Mucosa of gallbladder (tissue), 1 donor: ENCODE measurements around the gene KCNMA1. TPM values are rescaled to one million over a fixed set of nuclear protein-coding genes. Genes with fewer than 3 reads are reported as not detected.

Experiments used
- DNase-seq: peaks from one replicate; pipeline ENCODE4 v3.0.0-alpha.2; 2020; ENCODE audit warnings: low spot score
- total RNA-seq: library from RNA; stranded (reverse); gene quantifications from one replicate; pipeline ENCODE4 v1.2.1, GENCODE V29; 2021
- donor health status: DM: no; HTN: no; CAD: no.

Gene KCNMA1
- total RNA-seq, 1 donor from 2014 or later = 101 TPM

DNA sequence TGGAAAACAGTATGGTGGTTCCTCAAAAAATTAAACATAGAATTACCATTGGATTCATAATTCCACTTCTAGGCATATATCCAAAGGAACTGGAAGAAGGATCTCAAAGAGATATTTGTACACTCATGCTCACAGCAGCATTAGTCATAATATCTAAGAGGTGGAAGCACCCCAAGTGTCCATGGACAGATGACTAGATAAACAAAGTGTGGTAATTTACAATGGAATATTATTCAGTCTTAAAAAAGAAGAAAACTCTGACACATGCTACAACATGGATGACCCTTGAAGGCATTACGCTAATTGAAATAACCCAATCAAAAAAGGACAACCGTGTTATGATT, 594.2 kb downstream of the KCNMA1 start:
- no peak for DNase-seq

- no peak for DNase-seq
Observed at GRCh38 chr10:77042706-77043419, 594.7 kb downstream of the KCNMA1 start.

GRCh38 chr10:77041636-77042258, 595.9 kb downstream of the KCNMA1 start:
- DNase-seq = no peak

GRCh38 chr10:77038407-77038806, 599.2 kb downstream of the KCNMA1 start:
- DNase-seq = no peak

- DNase-seq = no peak
Observed at GRCh38 chr10:77037735-77038403, 599.7 kb downstream of the KCNMA1 start.

- no peak for DNase-seq
Observed at GRCh38 chr10:77036993-77037734, 600.4 kb downstream of the KCNMA1 start.

GRCh38 chr10:77036276-77036675, 601.3 kb downstream of the KCNMA1 start:
- no peak for DNase-seq

GRCh38 chr10:77034795-77035194, 602.8 kb downstream of the KCNMA1 start:
- no peak for DNase-seq

DNA sequence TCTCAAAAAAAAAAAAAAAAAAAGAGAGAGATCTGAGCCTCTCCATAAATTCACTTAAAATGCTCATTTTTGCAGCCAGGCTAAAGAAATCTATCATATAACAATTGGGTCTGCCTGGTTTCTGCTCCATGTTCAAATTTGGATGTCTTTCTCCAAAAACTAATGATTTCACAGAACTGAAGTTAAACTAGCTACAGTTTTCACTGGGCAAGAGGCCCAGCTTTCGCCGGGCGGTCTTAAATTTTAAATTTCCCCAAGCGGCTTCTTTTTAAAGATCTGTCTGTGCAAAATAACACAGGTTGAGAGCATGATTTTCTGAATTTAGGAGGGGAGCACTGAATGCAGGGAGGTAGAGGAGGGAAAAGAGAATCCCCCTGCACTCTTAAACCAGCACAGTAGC, 603.4 kb downstream of the KCNMA1 start:
- DNase-seq = no peak

GRCh38 chr10:77032188-77032570, 605.4 kb downstream of the KCNMA1 start:
- no peak for DNase-seq

DNA sequence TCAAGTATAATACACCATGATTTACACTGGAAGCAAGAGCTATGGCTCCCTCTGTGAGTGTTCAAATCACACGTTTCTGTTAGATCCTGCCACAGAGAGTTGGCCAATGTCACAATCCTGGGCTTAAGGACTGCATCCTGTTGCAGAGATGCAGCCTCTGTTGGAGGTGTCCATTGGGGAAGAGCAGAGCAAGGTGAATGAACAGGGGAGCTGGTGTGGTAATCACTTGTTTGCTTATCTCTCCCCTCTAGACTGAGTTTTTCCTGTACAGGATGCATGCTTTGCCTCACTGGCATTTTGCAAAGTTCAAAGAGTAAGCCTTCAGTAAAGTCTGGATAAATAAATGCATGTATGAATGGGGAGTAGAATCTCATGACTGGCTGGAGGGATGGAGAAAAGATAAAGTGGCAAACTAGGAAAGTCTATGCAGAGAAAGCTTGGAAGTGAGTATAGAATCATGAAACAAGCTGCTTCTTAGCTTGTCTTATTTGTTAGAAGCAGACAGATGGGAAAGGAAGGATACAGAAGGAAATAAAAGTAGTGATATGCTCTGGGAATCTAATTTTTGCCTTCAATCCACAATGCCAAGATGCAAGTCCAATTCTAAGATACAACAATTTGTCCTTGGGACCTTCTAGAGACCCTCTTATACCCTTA, 605.9 kb downstream of the KCNMA1 start:
- no peak for DNase-seq

- no peak for DNase-seq
Observed at GRCh38 chr10:77030974-77031373, 606.6 kb downstream of the KCNMA1 start.

GRCh38 chr10:77029777-77030717, 607.6 kb downstream of the KCNMA1 start:
- DNase-seq = no peak

GRCh38 chr10:77028042-77028441, 609.6 kb downstream of the KCNMA1 start:
- no peak for DNase-seq

- no peak for DNase-seq
Observed at GRCh38 chr10:77027576-77027975, 610.0 kb downstream of the KCNMA1 start.

GRCh38 chr10:77027141-77027540, 610.5 kb downstream of the KCNMA1 start:
- DNase-seq = no peak

DNA sequence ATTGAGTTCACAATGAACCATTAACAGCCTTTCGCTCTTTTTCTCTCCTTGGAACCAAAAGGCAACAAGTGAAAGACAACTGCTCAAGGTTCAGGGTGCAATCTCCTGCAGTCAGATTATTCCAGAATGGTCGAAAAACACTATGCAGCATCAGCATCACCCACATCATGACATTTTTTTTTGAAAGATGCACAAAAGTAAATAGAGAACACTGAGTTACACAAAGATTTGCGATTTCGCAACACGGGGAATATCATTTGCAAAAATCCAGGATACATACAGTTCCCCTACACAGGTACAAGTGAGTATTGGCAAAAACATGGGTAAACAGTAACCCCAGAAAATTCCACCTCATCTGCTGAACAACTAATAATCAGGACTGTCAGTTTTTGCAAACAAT, 611.5 kb downstream of the KCNMA1 start:
- no peak for DNase-seq

GRCh38 chr10:77024461-77024860, 613.1 kb downstream of the KCNMA1 start:
- DNase-seq = no peak

DNA sequence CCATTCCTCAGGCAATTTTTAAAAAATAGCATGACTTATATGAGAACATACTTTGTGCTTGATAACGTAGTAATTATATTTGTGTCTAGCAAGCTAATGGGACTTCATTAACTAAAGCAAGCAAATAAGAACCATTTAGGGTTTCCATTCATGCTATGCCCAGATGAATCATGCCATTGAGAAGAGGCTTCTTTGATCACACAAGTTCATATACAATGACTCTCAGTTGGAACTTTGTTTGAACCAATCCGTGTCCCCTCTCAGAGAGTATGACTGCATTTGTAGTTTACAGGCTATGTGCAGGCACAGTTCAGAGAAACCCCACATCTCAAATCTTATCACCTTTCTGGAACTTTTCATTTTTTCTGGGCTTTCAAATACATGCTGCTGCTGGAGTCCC, 614.2 kb downstream of the KCNMA1 start:
- no peak for DNase-seq

DNA sequence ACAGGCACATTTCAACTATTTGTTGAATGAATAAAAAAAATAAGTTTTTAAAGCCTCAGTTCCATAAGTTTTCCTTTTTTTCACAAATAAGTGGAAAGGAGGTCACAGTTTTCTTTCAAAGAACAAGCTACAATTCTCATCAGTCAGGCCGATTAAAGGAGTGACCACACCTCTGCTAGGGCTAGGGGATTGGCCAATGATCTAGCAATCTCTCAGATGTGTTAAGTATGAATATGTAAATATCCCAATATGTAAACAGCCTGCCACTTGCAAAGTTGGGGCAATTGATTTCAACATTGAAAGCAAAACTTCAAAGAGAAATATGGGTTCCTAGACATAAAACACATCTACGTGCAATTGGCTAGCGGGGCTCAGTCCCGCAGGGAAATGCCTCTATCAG, 614.9 kb downstream of the KCNMA1 start:
- no peak for DNase-seq

DNA sequence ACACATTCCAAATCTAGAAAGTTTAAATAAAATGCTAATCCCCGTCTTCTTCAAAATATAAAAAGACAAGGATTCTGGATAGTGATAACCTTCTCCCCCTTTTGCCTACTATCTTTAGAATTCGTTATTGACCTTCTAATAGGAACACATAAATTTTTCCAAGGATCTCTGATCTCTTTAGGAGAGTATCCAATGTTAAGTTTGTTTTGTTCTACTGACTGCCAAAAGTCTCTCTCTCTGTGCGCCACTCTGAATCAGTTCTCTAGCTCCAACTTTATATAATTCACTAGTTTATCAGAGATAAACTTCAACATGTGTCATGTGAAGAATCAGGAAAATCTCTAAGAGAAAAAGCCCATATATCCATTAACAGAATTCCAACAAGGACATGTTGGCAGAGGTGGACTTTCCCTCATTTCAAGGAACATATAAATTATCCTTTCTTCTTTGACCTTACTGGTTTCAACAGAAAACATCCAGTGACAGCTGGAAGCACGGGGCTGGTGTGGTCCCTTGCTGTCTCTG, 615.6 kb downstream of the KCNMA1 start:
- no peak for DNase-seq
